ENCODE measurements around the gene SORL1-AS1.
A peak's percentile ranks its signal among the peaks of the same experiment; 100 is the strongest.

SORL1-AS1 gene

DNA sequence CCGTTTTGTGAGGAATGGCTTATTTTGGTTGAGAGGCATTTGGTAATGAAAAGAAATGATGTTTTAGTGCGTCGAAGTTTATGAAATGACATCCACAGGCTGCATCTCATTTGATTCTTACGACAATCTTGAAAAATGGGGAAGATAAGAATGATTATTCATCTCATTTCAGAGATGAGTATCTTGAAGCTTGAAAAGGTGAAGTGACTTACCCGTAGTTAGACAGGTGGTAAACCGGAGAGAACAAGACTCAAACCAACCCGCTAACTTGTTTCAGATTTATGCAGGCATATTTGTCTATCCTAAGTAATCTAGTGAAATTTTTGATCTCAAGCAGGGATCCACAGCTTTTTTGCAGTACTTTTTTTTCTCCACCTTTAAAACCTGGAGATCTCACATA lies 9.1 kb upstream of the SORL1-AS1 start:
- Mint-ChIP-seq H3K9me3 (no peaks in the 10 kb centered on the region), H3K4me1 (peaks cover 56% of the 10 kb centered on the region), H3K27me3 (ENCODE audit: low read depth) (no peaks in the 10 kb centered on the region), H3K4me3 (no peak overlapping the region), H3K36me3 (no peaks in the 10 kb centered on the region), H3K27ac (peak overlapping the region; percentile 47)
- no peak for DNase-seq (ENCODE audit: low spot score in 2 of 2, unreplicated experiment in 2 of 2)
- TF ChIP-seq, protein P1, sequence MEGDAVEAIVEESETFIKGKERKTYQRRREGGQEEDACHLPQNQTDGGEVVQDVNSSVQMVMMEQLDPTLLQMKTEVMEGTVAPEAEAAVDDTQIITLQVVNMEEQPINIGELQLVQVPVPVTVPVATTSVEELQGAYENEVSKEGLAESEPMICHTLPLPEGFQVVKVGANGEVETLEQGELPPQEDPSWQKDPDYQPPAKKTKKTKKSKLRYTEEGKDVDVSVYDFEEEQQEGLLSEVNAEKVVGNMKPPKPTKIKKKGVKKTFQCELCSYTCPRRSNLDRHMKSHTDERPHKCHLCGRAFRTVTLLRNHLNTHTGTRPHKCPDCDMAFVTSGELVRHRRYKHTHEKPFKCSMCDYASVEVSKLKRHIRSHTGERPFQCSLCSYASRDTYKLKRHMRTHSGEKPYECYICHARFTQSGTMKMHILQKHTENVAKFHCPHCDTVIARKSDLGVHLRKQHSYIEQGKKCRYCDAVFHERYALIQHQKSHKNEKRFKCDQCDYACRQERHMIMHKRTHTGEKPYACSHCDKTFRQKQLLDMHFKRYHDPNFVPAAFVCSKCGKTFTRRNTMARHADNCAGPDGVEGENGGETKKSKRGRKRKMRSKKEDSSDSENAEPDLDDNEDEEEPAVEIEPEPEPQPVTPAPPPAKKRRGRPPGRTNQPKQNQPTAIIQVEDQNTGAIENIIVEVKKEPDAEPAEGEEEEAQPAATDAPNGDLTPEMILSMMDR (IDR thresholded peaks at IDR 0.05; ENCODE audit: unreplicated experiment) = no peak

DNA sequence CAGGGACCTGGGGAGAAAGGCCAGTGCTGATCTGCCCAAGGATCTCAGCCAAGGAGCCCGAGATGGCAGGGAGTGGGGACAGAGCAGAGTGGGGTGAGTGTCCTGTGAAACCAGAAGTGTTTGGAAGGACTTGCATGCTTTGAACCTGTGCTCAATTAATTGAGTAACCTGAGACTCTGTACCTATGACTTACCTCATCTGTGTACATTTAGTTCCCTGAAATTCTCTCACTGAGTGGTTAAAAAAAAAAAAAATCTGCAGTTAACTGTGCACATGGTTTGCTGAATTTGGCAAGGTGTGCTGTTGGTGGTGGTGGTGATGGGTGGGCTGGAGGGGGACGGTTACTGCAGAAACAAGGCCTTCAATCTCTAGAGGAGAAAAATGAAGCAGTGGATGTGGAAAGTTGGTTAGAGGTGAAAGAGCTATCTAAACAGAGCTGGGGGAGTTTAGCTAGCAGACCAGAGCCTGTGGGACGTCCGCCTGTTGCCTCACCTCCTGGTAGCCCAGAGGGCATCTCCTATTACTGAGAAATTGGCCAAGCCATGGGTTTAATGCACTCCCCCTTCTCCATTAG lies 8.3 kb upstream of the SORL1-AS1 start:
- no peak for DNase-seq (ENCODE audit: low spot score in 2 of 2, unreplicated experiment in 2 of 2)
- TF ChIP-seq, protein P1 (IDR thresholded peaks at IDR 0.05; ENCODE audit: unreplicated experiment) = no peak
- H3K4me3 Mint-ChIP-seq = no peak overlapping the region
- no peak overlapping the region for H3K27ac Mint-ChIP-seq
- H3K27me3 Mint-ChIP-seq (ENCODE audit: low read depth) = no peaks in the 10 kb centered on the region
- H3K4me1 Mint-ChIP-seq = peaks cover 49% of the 10 kb centered on the region
- H3K9me3 Mint-ChIP-seq = no peaks in the 10 kb centered on the region
- no peaks in the 10 kb centered on the region for H3K36me3 Mint-ChIP-seq

DNA sequence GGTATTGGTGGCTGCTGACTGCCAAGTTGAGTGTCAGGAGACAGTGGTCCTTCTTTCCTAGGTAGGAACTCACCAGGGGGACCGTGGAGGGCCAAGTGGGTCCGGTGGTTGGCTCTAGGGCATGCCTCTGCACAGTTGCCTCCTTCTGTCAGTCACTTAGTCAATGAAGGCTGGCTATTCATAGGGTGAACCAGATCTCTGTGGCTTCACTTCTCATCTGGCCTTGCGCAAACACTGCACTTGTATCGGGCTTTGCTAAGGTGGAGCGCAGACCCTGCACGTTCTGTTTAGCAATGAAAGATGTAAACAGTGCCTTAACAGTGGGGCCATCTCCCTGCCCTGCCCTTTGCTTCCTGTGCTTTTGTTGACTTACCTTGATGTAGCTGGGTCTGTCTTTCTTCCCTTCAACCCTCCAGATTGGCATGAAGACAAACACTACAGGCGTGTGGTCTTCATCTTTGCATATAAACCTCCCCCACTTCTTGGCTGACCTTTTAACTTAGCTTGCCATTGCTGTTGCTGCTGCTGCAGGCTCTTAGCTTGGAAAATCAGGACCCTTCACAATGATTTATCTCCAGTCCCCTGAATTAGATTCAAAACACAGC lies 6.7 kb upstream of the SORL1-AS1 start:
- TF ChIP-seq, protein P1 (IDR thresholded peaks at IDR 0.05; ENCODE audit: unreplicated experiment) = no peak
- peak overlapping the region; percentile 3 for H3K27ac Mint-ChIP-seq
- H3K27me3 Mint-ChIP-seq (ENCODE audit: low read depth) = peaks cover under 1% of the 10 kb centered on the region
- no peak for DNase-seq (ENCODE audit: low spot score in 2 of 2, unreplicated experiment in 2 of 2)
- H3K4me3 Mint-ChIP-seq = no peak overlapping the region
- H3K36me3 Mint-ChIP-seq = no peaks in the 10 kb centered on the region
- H3K4me1 Mint-ChIP-seq = peaks cover 43% of the 10 kb centered on the region
- no peaks in the 10 kb centered on the region for H3K9me3 Mint-ChIP-seq

DNA sequence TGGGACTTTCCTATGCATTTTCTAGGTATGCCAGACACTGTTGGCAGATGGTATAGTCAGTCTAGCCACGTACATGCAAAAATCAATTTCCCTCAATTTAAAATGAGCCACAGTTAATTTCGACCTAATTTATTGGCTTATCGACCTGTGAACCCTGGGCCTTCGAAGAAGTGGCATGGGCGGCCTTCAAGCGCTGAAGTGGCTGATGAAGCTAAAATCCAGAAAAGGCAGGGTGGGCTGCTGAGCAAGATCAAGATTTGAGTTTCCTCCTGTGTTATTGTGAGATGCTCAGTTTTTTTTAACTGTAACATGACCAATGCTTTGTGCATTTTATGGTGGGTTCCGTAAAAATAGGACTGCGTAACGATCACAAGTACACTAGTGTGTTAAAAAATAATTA lies 5.8 kb upstream of the SORL1-AS1 start:
- Mint-ChIP-seq H3K4me1 (peaks cover 40% of the 10 kb centered on the region), H3K27ac (no peak overlapping the region), H3K4me3 (no peak overlapping the region), H3K27me3 (ENCODE audit: low read depth) (peaks cover 2% of the 10 kb centered on the region), H3K36me3 (no peaks in the 10 kb centered on the region), H3K9me3 (no peaks in the 10 kb centered on the region)
- DNase-seq (ENCODE audit: low spot score in 2 of 2, unreplicated experiment in 2 of 2) = no peak
- TF ChIP-seq, protein P1 (IDR thresholded peaks at IDR 0.05; ENCODE audit: unreplicated experiment) = no peak

DNA sequence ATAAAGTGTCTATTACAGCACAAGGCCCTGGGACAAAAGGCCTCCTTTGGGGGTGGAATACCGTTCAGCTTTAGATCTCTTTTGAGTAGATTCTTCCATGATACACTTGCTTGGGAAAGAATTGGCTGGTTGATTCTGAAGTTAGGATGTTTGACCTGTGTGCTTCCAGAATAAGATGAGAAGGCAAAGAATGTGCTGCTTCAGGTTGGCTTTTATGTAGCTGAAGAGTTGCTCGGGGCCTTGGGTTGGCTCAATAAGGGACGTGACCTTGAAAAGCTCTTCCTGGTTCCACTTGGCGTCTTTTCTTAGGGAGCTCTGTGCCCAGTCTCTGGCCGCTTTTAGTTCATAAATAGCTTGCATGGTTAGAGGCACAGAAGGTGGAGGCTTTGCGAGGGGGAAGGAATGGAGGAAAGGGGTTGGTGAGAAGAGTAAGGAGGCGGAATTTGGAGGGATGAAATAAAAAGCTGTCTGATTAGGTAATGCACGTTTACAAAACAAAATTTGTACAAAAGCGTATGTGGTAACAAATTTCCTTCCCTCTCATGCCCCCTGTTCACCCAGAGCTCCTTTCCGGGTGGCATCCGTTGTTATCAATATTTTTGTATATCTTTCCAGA lies 4.2 kb upstream of the SORL1-AS1 start:
- Mint-ChIP-seq H3K36me3 (no peaks in the 10 kb centered on the region), H3K4me1 (peaks cover 45% of the 10 kb centered on the region), H3K9me3 (no peaks in the 10 kb centered on the region), H3K4me3 (no peak overlapping the region), H3K27ac (no peak overlapping the region), H3K27me3 (ENCODE audit: low read depth) (peaks cover 5% of the 10 kb centered on the region)
- DNase-seq (ENCODE audit: low spot score in 2 of 2, unreplicated experiment in 2 of 2) = no peak
- TF ChIP-seq, protein P1 (IDR thresholded peaks at IDR 0.05; ENCODE audit: unreplicated experiment) = no peak
